Measurements from ENCODE around the gene MLYCD. TPM values are rescaled to one million over a fixed set of nuclear protein-coding genes. Genes with fewer than 3 reads are reported as not detected.

MLYCD gene
- polyA plus RNA-seq, 1 donor from 2014 or later = 2.4 TPM

DNA sequence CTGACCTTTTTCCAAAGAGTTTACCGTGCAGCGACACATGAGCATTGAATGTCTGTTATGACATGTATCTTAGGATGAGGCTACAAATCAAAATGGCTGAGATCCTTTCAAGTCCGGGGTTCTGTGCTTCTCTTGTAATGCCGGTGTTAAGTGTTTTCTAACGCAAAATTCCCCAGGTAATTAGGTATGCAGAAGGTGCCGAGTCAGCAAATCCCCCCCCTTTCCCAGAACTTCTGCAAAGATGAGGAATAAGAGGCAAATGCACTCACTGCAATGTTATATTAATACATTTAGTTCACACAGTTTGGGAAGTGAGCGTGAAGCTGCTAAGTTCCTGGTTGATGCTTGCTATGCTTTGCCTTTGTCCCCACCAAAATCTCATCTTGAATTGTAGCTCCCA, 36.3 kb upstream of the MLYCD start:
- Histone ChIP-seq H3K9me2 (ENCODE audit: insufficient read depth, low read length) (no peaks in the 10 kb centered on the region), H2AFZ (ENCODE audit: low read depth, low read length) (no peak overlapping the region), H3K79me2 (replicated peaks; ENCODE audit: insufficient read depth, low read length) (no peaks in the 10 kb centered on the region), H3K9me3 (ENCODE audit: low read length) (no peaks in the 10 kb centered on the region), H3K4me3 (ENCODE audit: low read length) (no peak overlapping the region), H3K27me3 (ENCODE audit: insufficient read depth, low read depth, low read length) (no peaks in the 10 kb centered on the region), H4K20me1 (ENCODE audit: insufficient read depth) (no peaks in the 10 kb centered on the region), H3K27ac (ENCODE audit: low read length) (no peak overlapping the region), H3K9ac (ENCODE audit: low read length) (no peak overlapping the region), H3K4me2 (ENCODE audit: low read length) (no peak overlapping the region), H3F3A (ENCODE audit: insufficient read depth, low read length, poor library complexity, severe bottlenecking) (no peaks in the 10 kb centered on the region), H3K36me3 (ENCODE audit: insufficient read depth, low read length) (no peaks in the 10 kb centered on the region)
- TF ChIP-seq MXI1 (conservative IDR thresholded peaks at IDR 0.05; ENCODE audit: poor library complexity, severe bottlenecking) (no peak), EP300 (conservative IDR thresholded peaks at IDR 0.05; ENCODE audit: poor library complexity, severe bottlenecking) (no peak), EZH2 (IDR thresholded peaks at IDR 0.05; ENCODE audit: borderline replicate concordance, insufficient read depth, low read length, poor library complexity, severe bottlenecking) (no peak), TAF1 (IDR thresholded peaks at IDR 0.05; ENCODE audit: low read depth) (no peak), SMC3 (conservative IDR thresholded peaks at IDR 0.05; ENCODE audit: poor library complexity) (no peak), RAD21 (conservative IDR thresholded peaks at IDR 0.05) (no peak), POLR2AphosphoS5 (IDR thresholded peaks at IDR 0.05) (no peak), REST (IDR thresholded peaks at IDR 0.05; ENCODE audit: borderline replicate concordance) (no peak)
- TF ChIP-seq, protein P1, sequence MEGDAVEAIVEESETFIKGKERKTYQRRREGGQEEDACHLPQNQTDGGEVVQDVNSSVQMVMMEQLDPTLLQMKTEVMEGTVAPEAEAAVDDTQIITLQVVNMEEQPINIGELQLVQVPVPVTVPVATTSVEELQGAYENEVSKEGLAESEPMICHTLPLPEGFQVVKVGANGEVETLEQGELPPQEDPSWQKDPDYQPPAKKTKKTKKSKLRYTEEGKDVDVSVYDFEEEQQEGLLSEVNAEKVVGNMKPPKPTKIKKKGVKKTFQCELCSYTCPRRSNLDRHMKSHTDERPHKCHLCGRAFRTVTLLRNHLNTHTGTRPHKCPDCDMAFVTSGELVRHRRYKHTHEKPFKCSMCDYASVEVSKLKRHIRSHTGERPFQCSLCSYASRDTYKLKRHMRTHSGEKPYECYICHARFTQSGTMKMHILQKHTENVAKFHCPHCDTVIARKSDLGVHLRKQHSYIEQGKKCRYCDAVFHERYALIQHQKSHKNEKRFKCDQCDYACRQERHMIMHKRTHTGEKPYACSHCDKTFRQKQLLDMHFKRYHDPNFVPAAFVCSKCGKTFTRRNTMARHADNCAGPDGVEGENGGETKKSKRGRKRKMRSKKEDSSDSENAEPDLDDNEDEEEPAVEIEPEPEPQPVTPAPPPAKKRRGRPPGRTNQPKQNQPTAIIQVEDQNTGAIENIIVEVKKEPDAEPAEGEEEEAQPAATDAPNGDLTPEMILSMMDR (IDR thresholded peaks at IDR 0.05; ENCODE audit: poor library complexity, severe bottlenecking) = no peak

DNA sequence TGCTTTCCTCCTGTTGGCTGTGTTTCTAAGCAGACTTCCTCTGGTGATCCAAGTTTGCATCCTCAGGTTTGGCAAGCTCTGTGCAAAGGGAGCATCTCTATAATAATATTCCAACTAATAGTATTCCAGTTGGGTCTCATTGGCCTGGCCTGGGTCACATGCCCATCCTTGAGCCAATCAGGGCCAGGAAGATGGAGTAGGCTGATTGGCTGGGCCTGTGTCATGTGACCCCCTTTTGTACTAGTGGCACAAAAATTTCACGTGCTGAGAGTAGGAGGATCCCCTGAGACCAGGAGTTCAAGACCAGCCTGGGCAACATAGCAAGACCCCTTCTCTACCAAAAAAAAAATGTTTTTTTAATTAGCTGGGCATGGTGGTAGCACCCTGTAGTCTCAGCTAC, 35.2 kb upstream of the MLYCD start:
- H3K4me3 ChIP-seq (ENCODE audit: low read length) = no peak overlapping the region
- H3K27ac ChIP-seq (ENCODE audit: low read length) = no peak overlapping the region
- no peaks in the 10 kb centered on the region for H3F3A ChIP-seq (ENCODE audit: insufficient read depth, low read length, poor library complexity, severe bottlenecking)
- no peaks in the 10 kb centered on the region for H3K9me2 ChIP-seq (ENCODE audit: insufficient read depth, low read length)
- H3K36me3 ChIP-seq (ENCODE audit: insufficient read depth, low read length) = no peaks in the 10 kb centered on the region
- H3K79me2 ChIP-seq (replicated peaks; ENCODE audit: insufficient read depth, low read length) = no peaks in the 10 kb centered on the region
- no peaks in the 10 kb centered on the region for H3K27me3 ChIP-seq (ENCODE audit: insufficient read depth, low read depth, low read length)
- H4K20me1 ChIP-seq (ENCODE audit: insufficient read depth) = no peaks in the 10 kb centered on the region
- H3K9ac ChIP-seq (ENCODE audit: low read length) = no peak overlapping the region
- H3K9me3 ChIP-seq (ENCODE audit: low read length) = no peaks in the 10 kb centered on the region
- TF ChIP-seq SMC3 (conservative IDR thresholded peaks at IDR 0.05; ENCODE audit: poor library complexity) (no peak), MXI1 (conservative IDR thresholded peaks at IDR 0.05; ENCODE audit: poor library complexity, severe bottlenecking) (no peak), RAD21 (conservative IDR thresholded peaks at IDR 0.05) (no peak)
- no peak overlapping the region for H3K4me2 ChIP-seq (ENCODE audit: low read length)
- H2AFZ ChIP-seq (ENCODE audit: low read depth, low read length) = no peak overlapping the region

- TF ChIP-seq REST (IDR thresholded peaks at IDR 0.05; ENCODE audit: borderline replicate concordance) (no peak), POLR2AphosphoS5 (IDR thresholded peaks at IDR 0.05) (no peak), SMC3 (conservative IDR thresholded peaks at IDR 0.05; ENCODE audit: poor library complexity) (no peak), RAD21 (conservative IDR thresholded peaks at IDR 0.05) (no peak), EP300 (conservative IDR thresholded peaks at IDR 0.05; ENCODE audit: poor library complexity, severe bottlenecking) (no peak), EZH2 (IDR thresholded peaks at IDR 0.05; ENCODE audit: borderline replicate concordance, insufficient read depth, low read length, poor library complexity, severe bottlenecking) (no peak), MXI1 (conservative IDR thresholded peaks at IDR 0.05; ENCODE audit: poor library complexity, severe bottlenecking) (no peak), TAF1 (IDR thresholded peaks at IDR 0.05; ENCODE audit: low read depth) (no peak)
- TF ChIP-seq, protein P1 (IDR thresholded peaks at IDR 0.05; ENCODE audit: poor library complexity, severe bottlenecking) = no peak
- Histone ChIP-seq H3K36me3 (ENCODE audit: insufficient read depth, low read length) (no peaks in the 10 kb centered on the region), H3K79me2 (replicated peaks; ENCODE audit: insufficient read depth, low read length) (no peaks in the 10 kb centered on the region), H2AFZ (ENCODE audit: low read depth, low read length) (no peak overlapping the region), H3K27me3 (ENCODE audit: insufficient read depth, low read depth, low read length) (no peaks in the 10 kb centered on the region), H3F3A (ENCODE audit: insufficient read depth, low read length, poor library complexity, severe bottlenecking) (no peaks in the 10 kb centered on the region), H3K9me3 (ENCODE audit: low read length) (no peaks in the 10 kb centered on the region), H3K9me2 (ENCODE audit: insufficient read depth, low read length) (no peaks in the 10 kb centered on the region), H4K20me1 (ENCODE audit: insufficient read depth) (no peaks in the 10 kb centered on the region), H3K4me2 (ENCODE audit: low read length) (no peak overlapping the region), H3K4me3 (ENCODE audit: low read length) (no peak overlapping the region), H3K27ac (ENCODE audit: low read length) (no peak overlapping the region), H3K9ac (ENCODE audit: low read length) (no peak overlapping the region)
Observed at GRCh38 chr16:83870830-83871229, 28.1 kb upstream of the MLYCD start.

All from neural cell (in vitro differentiated cells).